ENCODE measurements around the gene FRYL.

FRYL gene

GRCh38 chr4:48673537-48673936 is 106.5 kb downstream of the FRYL start:
- no peaks in the 10 kb centered on the region for H3K36me3 ChIP-seq (ENCODE audit: insufficient read depth, low read length)
- H3K9ac ChIP-seq (ENCODE audit: insufficient read length): no peak overlapping the region
- no peak overlapping the region for H3K4me3 ChIP-seq
- TF ChIP-seq POLR2AphosphoS5 (IDR thresholded peaks at IDR 0.05; ENCODE audit: borderline replicate concordance, low read depth, low read length) (no peak), FOXP2 (optimal IDR thresholded peaks at IDR 0.05; ENCODE audit: control extremely low read depth, extremely low read length, insufficient read depth) (no peak), EZH2 (IDR thresholded peaks at IDR 0.05) (no peak)
- no peak overlapping the region for H3K27ac ChIP-seq
- no peaks in the 10 kb centered on the region for H3K9me3 ChIP-seq (ENCODE audit: low read depth, low read length)
- no peak for DNase-seq (ENCODE audit: low read depth, low spot score)

GRCh38 chr4:48670587-48670986 is 109.5 kb downstream of the FRYL start:
- no peak overlapping the region for H3K9ac ChIP-seq (ENCODE audit: insufficient read length)
- no peak for TF ChIP-seq EZH2 (IDR thresholded peaks at IDR 0.05)
- TF ChIP-seq FOXP2 (optimal IDR thresholded peaks at IDR 0.05; ENCODE audit: control extremely low read depth, extremely low read length, insufficient read depth): no peak
- TF ChIP-seq POLR2AphosphoS5 (IDR thresholded peaks at IDR 0.05; ENCODE audit: borderline replicate concordance, low read depth, low read length): no peak

GRCh38 chr4:48669086-48669485 is 111.0 kb downstream of the FRYL start:
- Histone ChIP-seq H3K36me3 (ENCODE audit: insufficient read depth, low read length) (no peaks in the 10 kb centered on the region), H3K27ac (no peak overlapping the region), H3K4me3 (no peak overlapping the region), H3K9me3 (ENCODE audit: low read depth, low read length) (no peaks in the 10 kb centered on the region), H3K9ac (ENCODE audit: insufficient read length) (no peak overlapping the region)
- DNase-seq (ENCODE audit: low read depth, low spot score): no peak
- TF ChIP-seq EZH2 (IDR thresholded peaks at IDR 0.05): no peak
- no peak for TF ChIP-seq FOXP2 (optimal IDR thresholded peaks at IDR 0.05; ENCODE audit: control extremely low read depth, extremely low read length, insufficient read depth)

More at GRCh38 chr4:48670587-48670986, 109.5 kb downstream of the FRYL start:
- no peak overlapping the region for H3K4me3 ChIP-seq
- H3K9me3 ChIP-seq (ENCODE audit: low read depth, low read length): no peaks in the 10 kb centered on the region
- H3K36me3 ChIP-seq (ENCODE audit: insufficient read depth, low read length): no peaks in the 10 kb centered on the region
- DNase-seq (ENCODE audit: low read depth, low spot score): no peak
- no peak overlapping the region for H3K27ac ChIP-seq

- no peak for DNase-seq (ENCODE audit: low read depth, low spot score)
- H3K27ac ChIP-seq: no peak overlapping the region
Observed at GRCh38 chr4:48668254-48669017, 111.6 kb downstream of the FRYL start.

GRCh38 chr4:48667148-48667547 is 112.9 kb downstream of the FRYL start:
- Histone ChIP-seq H3K9me3 (ENCODE audit: low read depth, low read length) (no peaks in the 10 kb centered on the region), H3K4me3 (no peak overlapping the region), H3K27ac (no peak overlapping the region), H3K9ac (ENCODE audit: insufficient read length) (no peak overlapping the region), H3K36me3 (ENCODE audit: insufficient read depth, low read length) (no peaks in the 10 kb centered on the region)
- TF ChIP-seq EZH2 (IDR thresholded peaks at IDR 0.05) (no peak), POLR2AphosphoS5 (IDR thresholded peaks at IDR 0.05; ENCODE audit: borderline replicate concordance, low read depth, low read length) (no peak)
- DNase-seq (ENCODE audit: low read depth, low spot score): no peak

More at GRCh38 chr4:48668254-48669017, 111.6 kb downstream of the FRYL start:
- no peak overlapping the region for H3K4me3 ChIP-seq
- no peak overlapping the region for H3K9ac ChIP-seq (ENCODE audit: insufficient read length)
- H3K36me3 ChIP-seq (ENCODE audit: insufficient read depth, low read length): no peaks in the 10 kb centered on the region
- TF ChIP-seq EZH2 (IDR thresholded peaks at IDR 0.05) (no peak), FOXP2 (optimal IDR thresholded peaks at IDR 0.05; ENCODE audit: control extremely low read depth, extremely low read length, insufficient read depth) (no peak), POLR2AphosphoS5 (IDR thresholded peaks at IDR 0.05; ENCODE audit: borderline replicate concordance, low read depth, low read length) (no peak)
- H3K9me3 ChIP-seq (ENCODE audit: low read depth, low read length): no peaks in the 10 kb centered on the region

GRCh38 chr4:48665555-48666186 is 114.4 kb downstream of the FRYL start:
- no peak for DNase-seq (ENCODE audit: low read depth, low spot score)
- Histone ChIP-seq H3K27ac (no peak overlapping the region), H3K9me3 (ENCODE audit: low read depth, low read length) (no peaks in the 10 kb centered on the region), H3K4me3 (no peak overlapping the region), H3K9ac (ENCODE audit: insufficient read length) (no peak overlapping the region), H3K36me3 (ENCODE audit: insufficient read depth, low read length) (no peaks in the 10 kb centered on the region)
- TF ChIP-seq EZH2 (IDR thresholded peaks at IDR 0.05) (no peak), POLR2AphosphoS5 (IDR thresholded peaks at IDR 0.05; ENCODE audit: borderline replicate concordance, low read depth, low read length) (no peak), FOXP2 (optimal IDR thresholded peaks at IDR 0.05; ENCODE audit: control extremely low read depth, extremely low read length, insufficient read depth) (no peak)

- DNase-seq (ENCODE audit: low read depth, low spot score): no peak
- TF ChIP-seq FOXP2 (optimal IDR thresholded peaks at IDR 0.05; ENCODE audit: control extremely low read depth, extremely low read length, insufficient read depth) (no peak), POLR2AphosphoS5 (IDR thresholded peaks at IDR 0.05; ENCODE audit: borderline replicate concordance, low read depth, low read length) (no peak), EZH2 (IDR thresholded peaks at IDR 0.05) (no peak)
- Histone ChIP-seq H3K9me3 (ENCODE audit: low read depth, low read length) (no peaks in the 10 kb centered on the region), H3K9ac (ENCODE audit: insufficient read length) (no peak overlapping the region), H3K36me3 (ENCODE audit: insufficient read depth, low read length) (no peaks in the 10 kb centered on the region), H3K4me3 (no peak overlapping the region), H3K27ac (no peak overlapping the region)
Observed at GRCh38 chr4:48664938-48665337, 115.1 kb downstream of the FRYL start.

- Histone ChIP-seq H3K9ac (ENCODE audit: insufficient read length) (no peak overlapping the region), H3K36me3 (ENCODE audit: insufficient read depth, low read length) (no peaks in the 10 kb centered on the region), H3K9me3 (ENCODE audit: low read depth, low read length) (no peaks in the 10 kb centered on the region), H3K27ac (no peak overlapping the region), H3K4me3 (no peak overlapping the region)
- TF ChIP-seq EZH2 (IDR thresholded peaks at IDR 0.05) (no peak), FOXP2 (optimal IDR thresholded peaks at IDR 0.05; ENCODE audit: control extremely low read depth, extremely low read length, insufficient read depth) (no peak), POLR2AphosphoS5 (IDR thresholded peaks at IDR 0.05; ENCODE audit: borderline replicate concordance, low read depth, low read length) (no peak)
- DNase-seq (ENCODE audit: low read depth, low spot score): no peak
Observed at GRCh38 chr4:48661391-48661790, 118.7 kb downstream of the FRYL start.

All from SK-N-MC (cell line).